Bronchial smooth muscle cell (primary cell): ENCODE measurements around the gene MCTP1. TPM values are rescaled to one million over a fixed set of nuclear protein-coding genes. Genes with fewer than 3 reads are reported as not detected.

Source experiments
- total RNA-seq: library from RNA; depleted of rRNA; stranded (reverse); fragments of >200 nt; gene quantifications from 2 replicates; pipeline ENCODE4 v1.2.1, GENCODE V29; 2014

Gene MCTP1
- 0.69 and 4.4 TPM in 2 replicates for total RNA-seq

GRCh38 chr5:95284572-95285408, at the start of gene MCTP1:
TSS of gene MCTP1 (minus strand) at chr5:95285094.

Other genes with a start within 250 kb of the MCTP1 start
- not detected in 2 replicates for gene FAM81B, start 106.3 kb upstream of the MCTP1 start, total RNA-seq